Gastrocnemius medialis (tissue), 4 donors: Measurements from ENCODE around the gene ZNF488.

ENCODE experiments used
- CTCF ChIP-seq, 5 experiments: fragments of 450-650 bp in 3 of 5; fragments of 200-600 bp in 2 of 5; sonication (generic) in 2 of 5; IDR thresholded peaks in 4 of 5; conservative IDR thresholded peaks in 1 of 5; 1 replicate in 4 of 5; 2 replicates in 1 of 5; pipeline ENCODE4 v1.5.1; 2016 to 2019; ENCODE audit warnings: antibody characterized with exemption in 5 of 5, mild to moderate bottlenecking in 3 of 5, moderate library complexity in 3 of 5
- POLR2A ChIP-seq, 2 donors: fragments of 450-650 bp; IDR thresholded peaks; one replicate each; pipeline ENCODE4 v1.6.1; 2017; ENCODE audit warnings: antibody characterized with exemption in 2 of 2, mild to moderate bottlenecking in 2 of 2, moderate library complexity in 2 of 2

GRCh38 chr10:47412177-47412730, 28.2 kb upstream of the ZNF488 start:
- no peak for TF ChIP-seq POLR2A (IDR thresholded peaks at IDR 0.05)
- no peak for TF ChIP-seq CTCF (IDR thresholded peaks at IDR 0.05 in 4 of 5, conservative IDR thresholded peaks at IDR 0.05 in 1 of 5)
